ENCODE results near the gene CTAG1B. TPM values are rescaled to one million over a fixed set of nuclear protein-coding genes. Genes with fewer than 3 reads are reported as not detected.
A peak's percentile ranks its signal among the peaks of the same experiment; 100 is the strongest.

The CTAG1B gene
- total RNA-seq, 1 experiment from 2014 or later = not detected

DNA sequence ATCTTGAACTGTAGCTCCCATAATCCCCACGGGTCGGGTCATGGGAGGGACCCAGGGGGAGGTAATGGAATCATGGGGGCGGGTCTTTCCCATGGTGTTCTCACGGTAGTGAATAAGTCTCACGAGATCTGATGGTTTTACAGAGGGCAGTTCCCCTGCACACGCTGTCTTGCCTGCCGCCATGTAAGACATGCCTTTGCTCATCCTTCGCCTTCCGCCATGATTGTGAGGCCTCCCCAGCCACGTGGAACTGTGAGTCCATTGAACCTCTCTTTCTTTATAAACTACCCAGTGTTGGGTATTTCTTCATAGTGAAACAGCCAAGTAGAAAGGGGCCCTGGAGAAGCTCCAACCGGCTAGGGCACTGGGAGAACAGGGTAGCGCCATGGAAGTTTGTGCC lies 21.9 kb downstream of the CTAG1B start:
- no peaks in the 10 kb centered on the region for H3K9me3 ChIP-seq (ENCODE audit: low read depth, low read length, poor library complexity, severe bottlenecking)
- DNase-seq (ENCODE audit: low spot score) = no peak
- no peak overlapping the region for H3K4me3 ChIP-seq (ENCODE audit: low read depth, low read length, poor library complexity, severe bottlenecking)

DNA sequence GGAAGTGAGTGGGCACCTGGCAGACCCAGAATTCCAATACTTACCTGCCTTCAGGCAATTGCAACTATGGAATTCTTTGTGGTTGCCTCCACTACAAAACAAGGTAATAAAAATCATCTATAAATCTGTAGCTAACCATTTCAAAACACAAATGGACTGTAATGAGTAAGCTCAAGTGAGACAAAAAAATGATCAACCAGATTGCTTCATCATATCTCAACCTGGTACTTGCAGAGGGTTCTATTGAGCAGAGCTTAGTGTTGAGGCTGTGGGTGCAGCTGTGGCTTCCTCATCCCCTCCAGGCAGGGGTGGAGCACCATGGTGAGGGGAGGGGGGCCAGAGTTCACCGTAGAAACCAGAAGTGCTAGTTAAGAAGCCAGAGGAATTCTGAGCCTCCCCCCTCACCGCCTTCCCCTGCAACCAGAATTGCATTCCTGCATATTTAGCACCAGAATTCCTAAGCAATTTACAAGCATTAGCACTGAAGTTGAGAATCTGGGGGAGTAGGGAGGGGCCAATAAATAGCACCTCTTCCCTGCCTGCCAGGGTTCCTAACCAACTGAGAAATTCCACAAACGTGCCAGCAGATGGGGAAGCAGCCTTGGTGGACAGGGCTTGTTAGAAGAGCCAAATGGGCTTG lies 22.7 kb downstream of the CTAG1B start:
- ChIA-PET CTCF (no interaction called here), POLR2A (ENCODE audit: low non-redundant PET) (no interaction called here)
- Histone ChIP-seq H3K36me3 (ENCODE audit: insufficient read depth, low read length, poor library complexity, severe bottlenecking) (no peaks in the 10 kb centered on the region), H3K27me3 (replicated peaks; ENCODE audit: insufficient read depth, low read depth, low read length, poor library complexity) (no peaks in the 10 kb centered on the region), H3K9me3 (ENCODE audit: low read depth, low read length, poor library complexity, severe bottlenecking) (no peaks in the 10 kb centered on the region), H3K4me3 (ENCODE audit: low read depth, low read length, poor library complexity, severe bottlenecking) (no peak overlapping the region), H3K4me1 (ENCODE audit: insufficient read depth, low read length, poor library complexity, severe bottlenecking) (peaks cover 8% of the 10 kb centered on the region), H3K27ac (ENCODE audit: low read depth, low read length, poor library complexity, severe bottlenecking) (no peak overlapping the region)
- no TSS peak for BruUV-seq (replicated peaks)
- intact Hi-C loops (cut with micrococcal nuclease; ENCODE audit: unreplicated experiment) = no loop called here
- DNase-seq (ENCODE audit: low spot score) = peak; percentile 72
- TF ChIP-seq, protein P1, sequence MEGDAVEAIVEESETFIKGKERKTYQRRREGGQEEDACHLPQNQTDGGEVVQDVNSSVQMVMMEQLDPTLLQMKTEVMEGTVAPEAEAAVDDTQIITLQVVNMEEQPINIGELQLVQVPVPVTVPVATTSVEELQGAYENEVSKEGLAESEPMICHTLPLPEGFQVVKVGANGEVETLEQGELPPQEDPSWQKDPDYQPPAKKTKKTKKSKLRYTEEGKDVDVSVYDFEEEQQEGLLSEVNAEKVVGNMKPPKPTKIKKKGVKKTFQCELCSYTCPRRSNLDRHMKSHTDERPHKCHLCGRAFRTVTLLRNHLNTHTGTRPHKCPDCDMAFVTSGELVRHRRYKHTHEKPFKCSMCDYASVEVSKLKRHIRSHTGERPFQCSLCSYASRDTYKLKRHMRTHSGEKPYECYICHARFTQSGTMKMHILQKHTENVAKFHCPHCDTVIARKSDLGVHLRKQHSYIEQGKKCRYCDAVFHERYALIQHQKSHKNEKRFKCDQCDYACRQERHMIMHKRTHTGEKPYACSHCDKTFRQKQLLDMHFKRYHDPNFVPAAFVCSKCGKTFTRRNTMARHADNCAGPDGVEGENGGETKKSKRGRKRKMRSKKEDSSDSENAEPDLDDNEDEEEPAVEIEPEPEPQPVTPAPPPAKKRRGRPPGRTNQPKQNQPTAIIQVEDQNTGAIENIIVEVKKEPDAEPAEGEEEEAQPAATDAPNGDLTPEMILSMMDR (conservative IDR thresholded peaks at IDR 0.05; ENCODE audit: low read depth, low read length) = 0 out of 2 replicates have a peak, but pooled peaks have one; percentile 25
- no peak for TF ChIP-seq EZH2 (IDR thresholded peaks at IDR 0.05; ENCODE audit: borderline replicate concordance, low read depth, low read length, poor library complexity, severe bottlenecking)

More for the DNA sequence above, 21.9 kb downstream of the CTAG1B start:
- Histone ChIP-seq H3K36me3 (ENCODE audit: insufficient read depth, low read length, poor library complexity, severe bottlenecking) (no peaks in the 10 kb centered on the region), H3K27me3 (replicated peaks; ENCODE audit: insufficient read depth, low read depth, low read length, poor library complexity) (no peaks in the 10 kb centered on the region), H3K4me1 (ENCODE audit: insufficient read depth, low read length, poor library complexity, severe bottlenecking) (peaks cover 8% of the 10 kb centered on the region), H3K27ac (ENCODE audit: low read depth, low read length, poor library complexity, severe bottlenecking) (no peak overlapping the region)
- intact Hi-C loops (cut with micrococcal nuclease; ENCODE audit: unreplicated experiment) = no loop called here
- ChIA-PET CTCF (no interaction called here), POLR2A (ENCODE audit: low non-redundant PET) (no interaction called here)
- TF ChIP-seq EZH2 (IDR thresholded peaks at IDR 0.05; ENCODE audit: borderline replicate concordance, low read depth, low read length, poor library complexity, severe bottlenecking) = no peak
- TF ChIP-seq, protein P1 (conservative IDR thresholded peaks at IDR 0.05; ENCODE audit: low read depth, low read length) = no peak
- BruUV-seq (replicated peaks) = no TSS peak

DNA sequence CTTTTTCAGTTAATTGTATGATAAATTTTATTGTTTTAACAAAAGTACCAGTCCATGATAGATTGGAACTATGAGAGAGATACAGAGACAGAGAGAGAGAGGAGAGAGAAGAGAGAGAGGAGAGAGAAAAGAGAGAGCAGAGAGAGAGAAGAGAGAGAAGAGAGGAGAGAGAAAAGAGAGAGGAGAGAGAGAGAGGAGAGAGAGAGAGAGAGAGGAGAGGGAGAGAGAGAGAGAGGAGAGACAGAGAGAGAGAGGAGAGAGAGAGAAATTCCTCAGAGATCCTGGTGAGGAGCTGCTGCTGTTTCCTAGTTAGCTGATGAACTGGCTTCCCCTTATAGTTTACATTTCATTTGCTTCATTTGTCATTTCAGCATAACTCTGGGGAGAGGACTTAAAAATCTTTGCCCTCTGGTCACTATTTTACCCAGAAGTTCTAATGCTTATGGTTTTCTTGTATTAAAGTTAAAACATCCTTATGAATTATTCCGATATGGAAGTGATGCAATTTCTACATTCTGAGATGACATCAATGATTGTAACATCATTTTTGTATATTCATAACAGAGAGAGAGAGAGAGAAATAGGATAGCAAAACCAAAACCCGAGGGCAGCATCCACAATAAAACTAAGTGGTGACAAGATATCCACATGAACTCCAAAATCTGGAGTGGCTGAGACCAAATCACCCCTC lies 23.4 kb downstream of the CTAG1B start:
- intact Hi-C loops (cut with micrococcal nuclease; ENCODE audit: unreplicated experiment) = no loop called here
- ChIA-PET CTCF (no interaction called here), POLR2A (ENCODE audit: low non-redundant PET) (no interaction called here)
- Histone ChIP-seq H3K27me3 (replicated peaks; ENCODE audit: insufficient read depth, low read depth, low read length, poor library complexity) (no peaks in the 10 kb centered on the region), H3K27ac (ENCODE audit: low read depth, low read length, poor library complexity, severe bottlenecking) (no peak overlapping the region), H3K4me1 (ENCODE audit: insufficient read depth, low read length, poor library complexity, severe bottlenecking) (peaks cover 8% of the 10 kb centered on the region), H3K36me3 (ENCODE audit: insufficient read depth, low read length, poor library complexity, severe bottlenecking) (no peaks in the 10 kb centered on the region), H3K9me3 (ENCODE audit: low read depth, low read length, poor library complexity, severe bottlenecking) (no peaks in the 10 kb centered on the region), H3K4me3 (ENCODE audit: low read depth, low read length, poor library complexity, severe bottlenecking) (no peak overlapping the region)
- BruUV-seq (replicated peaks) = no TSS peak
- TF ChIP-seq, protein P1 (conservative IDR thresholded peaks at IDR 0.05; ENCODE audit: low read depth, low read length) = no peak
- no peak for TF ChIP-seq EZH2 (IDR thresholded peaks at IDR 0.05; ENCODE audit: borderline replicate concordance, low read depth, low read length, poor library complexity, severe bottlenecking)
- DNase-seq (ENCODE audit: low spot score) = no peak

Measured in A673 (cell line).